Measurements from ENCODE around the gene MTO1. TPM values are rescaled to one million over a fixed set of nuclear protein-coding genes. Genes with fewer than 3 reads are reported as not detected.
"Not testable (repeated sequence)": the region's sequence is repeated elsewhere in the genome, so short reads cannot be mapped to it uniquely, and the experiment has no call there.

The MTO1 gene
- total RNA-seq, 2 donors from 2014 or later: 14.2 to 25.3 TPM

GRCh38 chr6:73537677-73538076 lies 76.1 kb downstream of the MTO1 start:
- ATAC-seq (ENCODE audit: insufficient number of reproducible peaks, low FRiP score, low read depth): no peak
- no peak for DNase-seq (ENCODE audit: low spot score)
- H3K27ac ChIP-seq: no peak overlapping the region
- no peak overlapping the region for H3K4me3 ChIP-seq
- TF ChIP-seq CTCF (IDR thresholded peaks at IDR 0.05): no peak
- no peaks in the 10 kb centered on the region for H3K4me1 ChIP-seq (ENCODE audit: control insufficient read depth in 1 of 2, low read depth in 2 of 2)
- no peaks in the 10 kb centered on the region for H3K27me3 ChIP-seq (replicated peaks; ENCODE audit: insufficient read depth)
- H3K36me3 ChIP-seq: no peaks in the 10 kb centered on the region
- H3K9me3 ChIP-seq: no peaks in the 10 kb centered on the region

GRCh38 chr6:73538116-73538779 lies 76.7 kb downstream of the MTO1 start:
- DNase-seq (ENCODE audit: low spot score) (no peak), ATAC-seq (ENCODE audit: insufficient number of reproducible peaks, low FRiP score, low read depth) (no peak)
- Histone ChIP-seq H3K4me1 (ENCODE audit: control insufficient read depth in 1 of 2, low read depth in 2 of 2) (no peaks in the 10 kb centered on the region), H3K36me3 (no peaks in the 10 kb centered on the region), H3K4me3 (no peak overlapping the region), H3K9me3 (no peaks in the 10 kb centered on the region), H3K27me3 (replicated peaks; ENCODE audit: insufficient read depth) (no peaks in the 10 kb centered on the region), H3K27ac (no peak overlapping the region)
- no peak for TF ChIP-seq CTCF (IDR thresholded peaks at IDR 0.05)

- not testable (repeated sequence) for H3K27ac ChIP-seq; ATAC-seq (ENCODE audit: insufficient number of reproducible peaks, low FRiP score, low read depth); H3K4me3 ChIP-seq; H3K4me1 ChIP-seq (ENCODE audit: control insufficient read depth in 1 of 2, low read depth in 2 of 2); DNase-seq (ENCODE audit: low spot score); H3K9me3 ChIP-seq; H3K36me3 ChIP-seq; H3K27me3 ChIP-seq (replicated peaks; ENCODE audit: insufficient read depth)
These were observed 80.9 kb downstream of the MTO1 start for GRCh38 chr6:73542481-73542880.

- no peaks in the 10 kb centered on the region for H3K27me3 ChIP-seq (replicated peaks; ENCODE audit: insufficient read depth)
- ATAC-seq (ENCODE audit: insufficient number of reproducible peaks, low FRiP score, low read depth): no peak
These were observed 81.4 kb downstream of the MTO1 start for GRCh38 chr6:73542891-73543290.

GRCh38 chr6:73547036-73547435 lies 85.5 kb downstream of the MTO1 start:
- no peaks in the 10 kb centered on the region for H3K36me3 ChIP-seq
- ATAC-seq (ENCODE audit: insufficient number of reproducible peaks, low FRiP score, low read depth): no peak

More at GRCh38 chr6:73542891-73543290, 81.4 kb downstream of the MTO1 start:
- no peaks in the 10 kb centered on the region for H3K9me3 ChIP-seq
- H3K27ac ChIP-seq: no peak overlapping the region
- no peak for DNase-seq (ENCODE audit: low spot score)
- H3K36me3 ChIP-seq: no peaks in the 10 kb centered on the region
- no peak for TF ChIP-seq CTCF (IDR thresholded peaks at IDR 0.05)
- no peaks in the 10 kb centered on the region for H3K4me1 ChIP-seq (ENCODE audit: control insufficient read depth in 1 of 2, low read depth in 2 of 2)
- H3K4me3 ChIP-seq: no peak overlapping the region

More at GRCh38 chr6:73547036-73547435, 85.5 kb downstream of the MTO1 start:
- Histone ChIP-seq H3K4me3 (no peak overlapping the region), H3K9me3 (no peaks in the 10 kb centered on the region), H3K4me1 (ENCODE audit: control insufficient read depth in 1 of 2, low read depth in 2 of 2) (no peaks in the 10 kb centered on the region), H3K27me3 (replicated peaks; ENCODE audit: insufficient read depth) (no peaks in the 10 kb centered on the region), H3K27ac (no peak overlapping the region)
- DNase-seq (ENCODE audit: low spot score): no peak
- TF ChIP-seq CTCF (IDR thresholded peaks at IDR 0.05): no peak
